Measurements from ENCODE around the gene GPAM.

GPAM gene

GRCh38 chr10:112208997-112209396 lies 25.4 kb upstream of the GPAM start (continued):
- TF ChIP-seq, protein P1, sequence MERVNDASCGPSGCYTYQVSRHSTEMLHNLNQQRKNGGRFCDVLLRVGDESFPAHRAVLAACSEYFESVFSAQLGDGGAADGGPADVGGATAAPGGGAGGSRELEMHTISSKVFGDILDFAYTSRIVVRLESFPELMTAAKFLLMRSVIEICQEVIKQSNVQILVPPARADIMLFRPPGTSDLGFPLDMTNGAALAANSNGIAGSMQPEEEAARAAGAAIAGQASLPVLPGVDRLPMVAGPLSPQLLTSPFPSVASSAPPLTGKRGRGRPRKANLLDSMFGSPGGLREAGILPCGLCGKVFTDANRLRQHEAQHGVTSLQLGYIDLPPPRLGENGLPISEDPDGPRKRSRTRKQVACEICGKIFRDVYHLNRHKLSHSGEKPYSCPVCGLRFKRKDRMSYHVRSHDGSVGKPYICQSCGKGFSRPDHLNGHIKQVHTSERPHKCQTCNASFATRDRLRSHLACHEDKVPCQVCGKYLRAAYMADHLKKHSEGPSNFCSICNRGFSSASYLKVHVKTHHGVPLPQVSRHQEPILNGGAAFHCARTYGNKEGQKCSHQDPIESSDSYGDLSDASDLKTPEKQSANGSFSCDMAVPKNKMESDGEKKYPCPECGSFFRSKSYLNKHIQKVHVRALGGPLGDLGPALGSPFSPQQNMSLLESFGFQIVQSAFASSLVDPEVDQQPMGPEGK (CRISPR knock-in tag; IDR thresholded peaks at IDR 0.05; ENCODE audit: borderline replicate concordance) = no peak
- no peak for TF ChIP-seq ZNF565 (CRISPR knock-in tag; conservative IDR thresholded peaks at IDR 0.05; ENCODE audit: low read depth)
- TF ChIP-seq ZFP30 (CRISPR knock-in tag; IDR thresholded peaks at IDR 0.05) = no peak
- TF ChIP-seq CSRNP3 (CRISPR knock-in tag; IDR thresholded peaks at IDR 0.05) = no peak
- TF ChIP-seq TCF4 (CRISPR knock-in tag; IDR thresholded peaks at IDR 0.05; ENCODE audit: borderline replicate concordance) = no peak
- no peak for TF ChIP-seq ZNF70 (CRISPR knock-in tag; IDR thresholded peaks at IDR 0.05)
- no peak for TF ChIP-seq ZFP3 (CRISPR knock-in tag; IDR thresholded peaks at IDR 0.05)
- no peak for TF ChIP-seq CSDC2 (CRISPR knock-in tag; IDR thresholded peaks at IDR 0.05)
- no peak for TF ChIP-seq ARNTL (CRISPR knock-in tag; IDR thresholded peaks at IDR 0.05; ENCODE audit: borderline replicate concordance, low read depth)

DNA sequence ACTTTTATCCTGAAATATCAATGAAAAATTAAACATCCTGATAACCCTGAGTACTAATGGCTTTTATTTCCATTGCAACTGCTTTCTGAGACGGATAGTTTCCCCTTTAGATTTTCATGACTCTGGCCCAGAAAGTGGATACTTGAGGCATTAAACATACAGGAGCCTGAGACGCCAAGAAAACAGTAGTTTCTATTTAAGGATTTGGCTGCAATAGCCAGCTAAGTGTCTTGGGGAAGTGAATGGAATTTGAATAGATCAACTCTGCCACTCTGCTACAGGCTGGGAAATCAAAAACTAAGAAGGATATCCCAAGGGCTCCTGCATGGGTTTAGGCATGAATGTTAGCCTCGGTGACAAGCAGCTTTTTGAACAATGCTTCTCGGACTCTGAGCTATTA lies 24.7 kb upstream of the GPAM start:
- ATAC-seq = no peak
- TF ChIP-seq, protein P1 (CRISPR knock-in tag; IDR thresholded peaks at IDR 0.05; ENCODE audit: borderline replicate concordance) = no peak
- TF ChIP-seq OSR1 (CRISPR knock-in tag; IDR thresholded peaks at IDR 0.05) (no peak), SNAI2 (CRISPR knock-in tag; IDR thresholded peaks at IDR 0.05) (no peak), ZC3H10 (CRISPR knock-in tag; IDR thresholded peaks at IDR 0.05) (no peak), CSRNP3 (CRISPR knock-in tag; IDR thresholded peaks at IDR 0.05) (no peak), ZNF565 (CRISPR knock-in tag; conservative IDR thresholded peaks at IDR 0.05; ENCODE audit: low read depth) (no peak), PPARA (CRISPR knock-in tag; IDR thresholded peaks at IDR 0.05; ENCODE audit: borderline replicate concordance) (no peak), ZNF8 (CRISPR knock-in tag; IDR thresholded peaks at IDR 0.05) (no peak), GLIS3 (CRISPR knock-in tag; IDR thresholded peaks at IDR 0.05) (no peak), ESRRG (CRISPR knock-in tag; IDR thresholded peaks at IDR 0.05) (no peak), ZFP30 (CRISPR knock-in tag; IDR thresholded peaks at IDR 0.05) (no peak)
- TF ChIP-seq, protein P2, sequence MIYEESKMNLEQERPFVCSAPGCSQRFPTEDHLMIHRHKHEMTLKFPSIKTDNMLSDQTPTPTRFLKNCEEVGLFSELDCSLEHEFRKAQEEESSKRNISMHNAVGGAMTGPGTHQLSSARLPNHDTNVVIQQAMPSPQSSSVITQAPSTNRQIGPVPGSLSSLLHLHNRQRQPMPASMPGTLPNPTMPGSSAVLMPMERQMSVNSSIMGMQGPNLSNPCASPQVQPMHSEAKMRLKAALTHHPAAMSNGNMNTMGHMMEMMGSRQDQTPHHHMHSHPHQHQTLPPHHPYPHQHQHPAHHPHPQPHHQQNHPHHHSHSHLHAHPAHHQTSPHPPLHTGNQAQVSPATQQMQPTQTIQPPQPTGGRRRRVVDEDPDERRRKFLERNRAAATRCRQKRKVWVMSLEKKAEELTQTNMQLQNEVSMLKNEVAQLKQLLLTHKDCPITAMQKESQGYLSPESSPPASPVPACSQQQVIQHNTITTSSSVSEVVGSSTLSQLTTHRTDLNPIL (CRISPR knock-in tag; IDR thresholded peaks at IDR 0.05; ENCODE audit: low read depth) = no peak

DNA sequence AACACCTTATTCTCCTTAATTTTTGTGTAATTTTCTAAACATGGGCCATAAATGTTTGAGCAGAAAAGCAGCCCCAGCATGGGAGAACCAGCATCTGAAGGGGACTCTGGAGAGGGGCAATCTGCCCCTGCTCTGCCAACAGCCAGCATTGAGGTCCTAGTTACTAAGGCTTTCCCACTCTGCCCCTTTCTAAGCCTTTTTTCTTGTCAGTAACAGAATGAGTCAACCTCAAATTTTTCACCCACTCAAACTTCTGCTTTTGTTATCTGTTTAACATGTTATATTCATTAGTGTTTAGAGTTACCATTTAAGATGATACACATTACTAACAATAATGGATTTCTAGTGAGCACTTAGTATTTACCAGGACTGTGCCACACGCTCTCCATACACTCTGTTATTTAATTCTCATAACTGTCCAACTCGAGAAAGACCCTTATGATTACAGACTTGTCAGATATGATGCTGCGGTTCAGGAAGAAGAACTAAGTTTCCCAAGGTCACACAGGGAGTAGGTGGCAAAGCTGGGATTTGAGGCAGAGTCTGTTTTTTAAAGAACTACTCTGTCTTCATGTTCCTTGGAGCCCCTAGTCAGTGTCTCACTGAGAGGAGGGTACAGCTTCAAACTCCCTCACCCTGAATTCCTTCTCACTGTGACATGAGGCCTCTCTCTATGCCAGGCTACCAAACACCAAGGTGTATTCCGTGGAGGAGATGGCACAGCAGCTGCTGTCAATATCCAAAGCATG lies 19.9 kb upstream of the GPAM start:
- no peak for ATAC-seq
- TF ChIP-seq RARB (CRISPR knock-in tag; IDR thresholded peaks at IDR 0.05) = no peak

DNA sequence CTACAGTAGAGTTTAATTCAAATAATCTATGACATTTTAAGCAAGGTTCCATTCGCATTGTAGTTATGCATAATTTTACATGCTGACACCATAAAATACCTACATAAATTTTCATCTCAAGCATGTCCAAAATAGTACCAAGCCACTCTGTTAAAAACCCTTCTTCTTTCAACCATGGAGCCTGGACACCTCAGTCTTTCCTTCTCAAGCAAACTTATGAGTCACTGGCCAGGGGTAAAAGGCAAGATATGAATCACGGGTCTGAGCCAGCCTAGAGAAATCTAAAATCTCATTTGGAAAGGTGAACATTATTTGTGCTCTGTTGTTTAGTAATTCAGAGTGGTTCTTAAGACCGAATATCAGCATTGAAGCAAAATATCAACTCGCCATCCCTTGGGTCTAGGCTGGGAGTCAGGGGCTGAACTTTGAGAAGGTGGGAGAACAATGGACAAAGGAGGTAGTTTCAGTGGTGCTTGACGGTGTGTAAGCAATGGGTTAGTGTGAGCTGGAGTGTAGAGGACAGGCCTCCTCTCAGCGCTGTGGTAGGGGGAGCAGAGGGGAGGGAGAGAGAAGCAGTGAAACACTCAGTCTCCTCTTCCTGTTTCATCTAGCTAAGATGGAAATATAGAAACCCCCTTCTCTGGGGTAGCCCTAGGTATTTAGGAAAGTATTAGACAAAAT lies 19.1 kb upstream of the GPAM start:
- ATAC-seq = no peak
- TF ChIP-seq ZFP3 (CRISPR knock-in tag; IDR thresholded peaks at IDR 0.05) = no peak
- no peak for TF ChIP-seq SNAI2 (CRISPR knock-in tag; IDR thresholded peaks at IDR 0.05)
- no peak for TF ChIP-seq PPARA (CRISPR knock-in tag; IDR thresholded peaks at IDR 0.05; ENCODE audit: borderline replicate concordance)
- TF ChIP-seq GLIS3 (CRISPR knock-in tag; IDR thresholded peaks at IDR 0.05) = no peak
- no peak for TF ChIP-seq TOX (CRISPR knock-in tag; IDR thresholded peaks at IDR 0.05; ENCODE audit: borderline replicate concordance)
- TF ChIP-seq ZC3H10 (CRISPR knock-in tag; IDR thresholded peaks at IDR 0.05) = no peak
- no peak for TF ChIP-seq ZNF70 (CRISPR knock-in tag; IDR thresholded peaks at IDR 0.05)
- TF ChIP-seq, protein P2 (CRISPR knock-in tag; IDR thresholded peaks at IDR 0.05; ENCODE audit: low read depth) = no peak
- TF ChIP-seq TCF4 (CRISPR knock-in tag; IDR thresholded peaks at IDR 0.05; ENCODE audit: borderline replicate concordance) = no peak
- TF ChIP-seq, protein P3, sequence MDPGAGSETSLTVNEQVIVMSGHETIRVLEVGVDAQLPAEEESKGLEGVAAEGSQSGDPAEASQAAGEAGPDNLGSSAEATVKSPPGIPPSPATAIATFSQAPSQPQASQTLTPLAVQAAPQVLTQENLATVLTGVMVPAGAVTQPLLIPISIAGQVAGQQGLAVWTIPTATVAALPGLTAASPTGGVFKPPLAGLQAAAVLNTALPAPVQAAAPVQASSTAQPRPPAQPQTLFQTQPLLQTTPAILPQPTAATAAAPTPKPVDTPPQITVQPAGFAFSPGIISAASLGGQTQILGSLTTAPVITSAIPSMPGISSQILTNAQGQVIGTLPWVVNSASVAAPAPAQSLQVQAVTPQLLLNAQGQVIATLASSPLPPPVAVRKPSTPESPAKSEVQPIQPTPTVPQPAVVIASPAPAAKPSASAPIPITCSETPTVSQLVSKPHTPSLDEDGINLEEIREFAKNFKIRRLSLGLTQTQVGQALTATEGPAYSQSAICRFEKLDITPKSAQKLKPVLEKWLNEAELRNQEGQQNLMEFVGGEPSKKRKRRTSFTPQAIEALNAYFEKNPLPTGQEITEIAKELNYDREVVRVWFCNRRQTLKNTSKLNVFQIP (CRISPR knock-in tag; IDR thresholded peaks at IDR 0.05; ENCODE audit: borderline replicate concordance, low read depth) = no peak
- TF ChIP-seq, protein P1 (CRISPR knock-in tag; IDR thresholded peaks at IDR 0.05; ENCODE audit: borderline replicate concordance) = no peak

Data from SK-N-SH treated with all-trans-retinoic acid at 6 μM for 48 hours (cell line).